A673 (cell line): ENCODE data around the gene PHKB.

Experiments
- EZH2 ChIP-seq: fragments of 200-600 bp; sonication (generic); IDR thresholded peaks from 2 replicates; pipeline ENCODE4 v1.6.1; 2017; ENCODE audit warnings: borderline replicate concordance, low read depth, mild to moderate bottlenecking, mixed read lengths, antibody characterized with exemption, low read length; ENCODE audit not compliant: poor library complexity, severe bottlenecking
- TF ChIP-seq, protein P1 (sequence below): fragments of 300-800, 200-600 bp; sonication (generic); conservative IDR thresholded peaks from 2 replicates; pipeline ENCODE4 v1.5.1; 2017; ENCODE audit warnings: low read depth, mild to moderate bottlenecking, antibody characterized with exemption, low read length, moderate library complexity, mixed read lengths

DNA sequence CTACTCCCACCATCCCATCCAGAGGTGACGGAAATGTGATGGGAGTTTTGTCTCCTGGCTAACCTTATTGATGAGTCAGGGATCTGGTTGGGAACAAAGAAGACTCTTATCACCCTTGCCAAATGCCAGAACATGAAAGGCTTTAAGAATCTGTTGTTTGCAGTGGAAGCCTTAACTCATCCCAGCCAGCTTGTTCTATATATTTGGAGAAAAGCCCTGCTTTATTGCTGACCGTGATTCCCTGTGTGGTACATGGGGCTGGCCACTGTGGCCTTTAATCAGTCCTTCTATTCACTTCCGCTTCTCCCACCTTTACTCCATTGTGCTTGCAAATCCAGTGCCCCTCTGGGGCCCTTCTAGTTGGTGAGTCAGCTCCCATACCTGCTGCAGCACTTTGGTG, 156.6 kb downstream of the PHKB start:
- TF ChIP-seq, protein P1, sequence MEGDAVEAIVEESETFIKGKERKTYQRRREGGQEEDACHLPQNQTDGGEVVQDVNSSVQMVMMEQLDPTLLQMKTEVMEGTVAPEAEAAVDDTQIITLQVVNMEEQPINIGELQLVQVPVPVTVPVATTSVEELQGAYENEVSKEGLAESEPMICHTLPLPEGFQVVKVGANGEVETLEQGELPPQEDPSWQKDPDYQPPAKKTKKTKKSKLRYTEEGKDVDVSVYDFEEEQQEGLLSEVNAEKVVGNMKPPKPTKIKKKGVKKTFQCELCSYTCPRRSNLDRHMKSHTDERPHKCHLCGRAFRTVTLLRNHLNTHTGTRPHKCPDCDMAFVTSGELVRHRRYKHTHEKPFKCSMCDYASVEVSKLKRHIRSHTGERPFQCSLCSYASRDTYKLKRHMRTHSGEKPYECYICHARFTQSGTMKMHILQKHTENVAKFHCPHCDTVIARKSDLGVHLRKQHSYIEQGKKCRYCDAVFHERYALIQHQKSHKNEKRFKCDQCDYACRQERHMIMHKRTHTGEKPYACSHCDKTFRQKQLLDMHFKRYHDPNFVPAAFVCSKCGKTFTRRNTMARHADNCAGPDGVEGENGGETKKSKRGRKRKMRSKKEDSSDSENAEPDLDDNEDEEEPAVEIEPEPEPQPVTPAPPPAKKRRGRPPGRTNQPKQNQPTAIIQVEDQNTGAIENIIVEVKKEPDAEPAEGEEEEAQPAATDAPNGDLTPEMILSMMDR, result no peak
- TF ChIP-seq EZH2, result no peak
